Measurements from ENCODE around the gene GATAD2B.

- TF ChIP-seq CTCF (IDR thresholded peaks at IDR 0.05; ENCODE audit: poor library complexity): no peak
- no peak for TF ChIP-seq EZH2 (IDR thresholded peaks at IDR 0.05; ENCODE audit: borderline replicate concordance)
These were observed 119.2 kb downstream of the GATAD2B start for GRCh38 chr1:153803470-153804056.

Measured in hepatocyte (in vitro differentiated cells).